Measurements from ENCODE around the gene MAML3.

GRCh38 chr4:139920486-139921002 is 233.4 kb downstream of the MAML3 start:
- TF ChIP-seq, protein P1, sequence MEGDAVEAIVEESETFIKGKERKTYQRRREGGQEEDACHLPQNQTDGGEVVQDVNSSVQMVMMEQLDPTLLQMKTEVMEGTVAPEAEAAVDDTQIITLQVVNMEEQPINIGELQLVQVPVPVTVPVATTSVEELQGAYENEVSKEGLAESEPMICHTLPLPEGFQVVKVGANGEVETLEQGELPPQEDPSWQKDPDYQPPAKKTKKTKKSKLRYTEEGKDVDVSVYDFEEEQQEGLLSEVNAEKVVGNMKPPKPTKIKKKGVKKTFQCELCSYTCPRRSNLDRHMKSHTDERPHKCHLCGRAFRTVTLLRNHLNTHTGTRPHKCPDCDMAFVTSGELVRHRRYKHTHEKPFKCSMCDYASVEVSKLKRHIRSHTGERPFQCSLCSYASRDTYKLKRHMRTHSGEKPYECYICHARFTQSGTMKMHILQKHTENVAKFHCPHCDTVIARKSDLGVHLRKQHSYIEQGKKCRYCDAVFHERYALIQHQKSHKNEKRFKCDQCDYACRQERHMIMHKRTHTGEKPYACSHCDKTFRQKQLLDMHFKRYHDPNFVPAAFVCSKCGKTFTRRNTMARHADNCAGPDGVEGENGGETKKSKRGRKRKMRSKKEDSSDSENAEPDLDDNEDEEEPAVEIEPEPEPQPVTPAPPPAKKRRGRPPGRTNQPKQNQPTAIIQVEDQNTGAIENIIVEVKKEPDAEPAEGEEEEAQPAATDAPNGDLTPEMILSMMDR (IDR thresholded peaks at IDR 0.05; ENCODE audit: low read depth, low read length, poor library complexity, severe bottlenecking): no peak
- no peak for TF ChIP-seq EZH2phosphoT487 (IDR thresholded peaks at IDR 0.05; ENCODE audit: borderline replicate concordance, low read length)

Data from DOHH2 (cell line).